ENCODE results near the gene GLIS2.

Gene GLIS2

GRCh38 chr16:4381072-4381934 lies 65.4 kb downstream of the GLIS2 start:
- in situ Hi-C loops (cut with MboI; ENCODE audit: low sequenced_read_pairs, unreplicated experiment) = no loop called here
- DNase-seq (ENCODE audit: low spot score) = no peak
- no peak for TF ChIP-seq CTCF (IDR thresholded peaks at IDR 0.05; ENCODE audit: borderline replicate concordance, control extremely low read depth, extremely low read depth, insufficient read depth, missing control alignments)

DNA sequence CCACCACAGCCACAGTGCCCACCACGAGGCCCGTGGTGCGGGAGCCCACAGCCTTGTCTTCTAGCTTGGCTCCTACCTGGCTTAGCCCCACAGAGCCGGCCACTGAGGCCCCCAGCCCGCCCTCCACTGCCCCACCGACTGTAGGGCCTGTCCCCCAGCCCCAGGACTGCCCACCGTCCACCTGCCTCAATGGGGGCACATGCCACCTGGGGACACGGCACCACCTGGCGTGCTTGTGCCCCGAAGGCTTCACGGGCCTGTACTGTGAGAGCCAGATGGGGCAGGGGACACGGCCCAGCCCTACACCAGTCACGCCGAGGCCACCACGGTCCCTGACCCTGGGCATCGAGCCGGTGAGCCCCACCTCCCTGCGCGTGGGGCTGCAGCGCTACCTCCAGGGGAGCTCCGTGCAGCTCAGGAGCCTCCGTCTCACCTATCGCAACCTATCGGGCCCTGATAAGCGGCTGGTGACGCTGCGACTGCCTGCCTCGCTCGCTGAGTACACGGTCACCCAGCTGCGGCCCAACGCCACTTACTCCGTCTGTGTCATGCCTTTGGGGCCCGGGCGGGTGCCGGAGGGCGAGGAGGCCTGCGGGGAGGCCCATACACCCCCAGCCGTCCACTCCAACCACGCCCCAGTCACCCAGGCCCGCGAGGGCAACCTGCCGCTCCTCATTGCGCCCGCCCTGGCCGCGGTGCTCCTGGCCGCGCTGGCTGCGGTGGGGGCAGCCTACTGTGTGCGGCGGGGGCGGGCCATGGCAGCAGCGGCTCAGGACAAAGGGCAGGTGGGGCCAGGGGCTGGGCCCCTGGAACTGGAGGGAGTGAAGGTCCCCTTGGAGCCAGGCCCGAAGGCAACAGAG lies 66.3 kb downstream of the GLIS2 start:
- in situ Hi-C loops (cut with MboI; ENCODE audit: low sequenced_read_pairs, unreplicated experiment) = no loop called here
- no peak for DNase-seq (ENCODE audit: low spot score)
- TF ChIP-seq CTCF (IDR thresholded peaks at IDR 0.05; ENCODE audit: borderline replicate concordance, control extremely low read depth, extremely low read depth, insufficient read depth, missing control alignments) = no peak

GRCh38 chr16:4382795-4383357 lies 67.0 kb downstream of the GLIS2 start:
- no peak for TF ChIP-seq CTCF (IDR thresholded peaks at IDR 0.05; ENCODE audit: borderline replicate concordance, control extremely low read depth, extremely low read depth, insufficient read depth, missing control alignments)
- no peak for DNase-seq (ENCODE audit: low spot score)
- in situ Hi-C loops (cut with MboI; ENCODE audit: low sequenced_read_pairs, unreplicated experiment) = no loop called here

DNA sequence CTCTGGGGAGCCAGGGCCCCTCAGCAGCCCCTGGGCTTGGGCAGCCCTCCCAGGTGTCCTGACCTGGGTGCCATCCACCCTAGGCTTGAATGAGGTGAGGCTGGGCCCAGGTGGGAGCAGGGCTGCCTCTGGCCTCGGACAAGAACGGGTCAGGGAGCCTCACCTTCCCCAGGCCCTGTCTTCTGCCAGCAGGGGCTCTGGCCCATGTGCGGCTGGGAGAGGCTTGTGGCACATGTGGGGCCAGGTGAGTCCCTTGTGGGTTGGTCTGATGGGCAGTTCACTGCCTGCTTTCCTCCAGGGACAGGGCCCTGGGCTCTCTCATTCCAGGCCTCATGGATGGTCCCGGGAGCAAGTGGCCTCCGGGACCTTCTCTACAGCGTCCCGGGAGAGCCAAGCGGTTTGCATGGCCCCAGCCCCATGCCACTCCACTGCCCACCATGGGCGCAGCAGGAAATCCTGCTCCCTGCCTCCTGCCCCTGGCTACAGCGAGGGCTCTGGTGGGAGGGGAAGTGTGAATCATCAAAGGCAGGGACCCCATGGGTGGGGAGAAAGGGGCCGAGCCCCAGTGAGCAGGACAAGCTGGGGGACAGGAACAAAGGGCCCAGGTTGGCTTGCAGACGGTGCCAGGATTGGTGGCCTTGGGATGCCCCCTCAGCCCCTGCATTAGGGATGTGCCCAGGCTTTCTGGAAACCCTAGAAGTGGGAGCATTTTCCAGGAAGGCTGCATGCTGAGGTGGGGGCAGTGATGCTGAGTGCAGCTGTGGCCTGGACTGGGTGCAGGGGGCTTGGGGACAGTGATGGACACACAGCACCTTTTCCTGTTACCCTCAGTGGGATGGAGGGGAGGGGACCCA lies 68.0 kb downstream of the GLIS2 start:
- in situ Hi-C loops (cut with MboI; ENCODE audit: low sequenced_read_pairs, unreplicated experiment) = no loop called here
- TF ChIP-seq CTCF (IDR thresholded peaks at IDR 0.05; ENCODE audit: borderline replicate concordance, control extremely low read depth, extremely low read depth, insufficient read depth, missing control alignments) = no peak

GRCh38 chr16:4384509-4384942 lies 68.7 kb downstream of the GLIS2 start:
- in situ Hi-C loops (cut with MboI; ENCODE audit: low sequenced_read_pairs, unreplicated experiment) = no loop called here
- no peak for TF ChIP-seq CTCF (IDR thresholded peaks at IDR 0.05; ENCODE audit: borderline replicate concordance, control extremely low read depth, extremely low read depth, insufficient read depth, missing control alignments)
- no peak for DNase-seq (ENCODE audit: low spot score)

More for the DNA sequence above, 68.0 kb downstream of the GLIS2 start:
- no peak for DNase-seq (ENCODE audit: low spot score)

All from GM13976 (cell line).